OCI-LY3 (cell line): Measurements from ENCODE around the gene DDT.
"Not testable (repeated sequence)": the region's sequence is repeated elsewhere in the genome, so short reads cannot be mapped to it uniquely, and the experiment has no call there.

Source experiments
- H2AFZ ChIP-seq: fragments of 200-600, 300-600 bp; shearing (Covaris generic); 2 replicates; pipeline ENCODE4 v1.6.0; 2014; ENCODE audit warnings: antibody characterized with exemption, low read depth, low read length
- H3K27ac ChIP-seq: fragments of 200-600, 300-600 bp; sonication (generic); 2 replicates; pipeline ENCODE4 v1.5.1; 2014; ENCODE audit warnings: mild to moderate bottlenecking, low read length, moderate library complexity, mixed read lengths
- H3K27me3 ChIP-seq: fragments of 200-600, 300-600 bp; sonication (generic); 2 replicates; pipeline ENCODE4 v1.6.1; 2014; ENCODE audit warnings: low read depth, low read length, mixed read lengths
- H3K36me3 ChIP-seq: fragments of 200-600, 300-600 bp; sonication (generic); replicated peaks from 2 replicates; pipeline ENCODE3; 2014; ENCODE audit warnings: low read depth, low read length, mixed read lengths
- H3K4me1 ChIP-seq: fragments of 300-600, 200-600 bp; sonication (generic); 2 replicates; pipeline ENCODE4 v1.6.1; 2014; ENCODE audit warnings: low read length, mixed read lengths
- H3K4me2 ChIP-seq: fragments of 200-600, 300-600 bp; sonication (generic); 2 replicates; pipeline ENCODE4 v1.6.1; 2014; ENCODE audit warnings: low read length, mixed read lengths
- H3K4me3 ChIP-seq: fragments of 300-600, 200-600 bp; sonication (generic); 2 replicates; pipeline ENCODE4 v1.5.1; 2014; ENCODE audit warnings: antibody characterized with exemption, mild to moderate bottlenecking, low read length, moderate library complexity
- H3K79me2 ChIP-seq: fragments of 300-600, 200-600 bp; shearing (Covaris generic); 2 replicates; pipeline ENCODE4 v1.6.1; 2014; ENCODE audit warnings: mild to moderate bottlenecking, low read length, mixed read lengths
- H3K9ac ChIP-seq: fragments of 300-600, 200-600 bp; shearing (Covaris generic); 2 replicates; pipeline ENCODE4 v1.6.0; 2014; ENCODE audit warnings: mild to moderate bottlenecking, low read length, moderate library complexity
- H3K9me3 ChIP-seq: fragments of 200-600, 300-600 bp; shearing (Covaris generic); 2 replicates; pipeline ENCODE4 v1.6.1; 2014; ENCODE audit warnings: low read length, mixed read lengths; ENCODE audit not compliant: insufficient read depth
- H4K20me1 ChIP-seq: fragments of 200-600, 300-600 bp; sonication (generic); 2 replicates; pipeline ENCODE4 v1.6.1; 2016; ENCODE audit warnings: low read length, mixed read lengths; ENCODE audit not compliant: insufficient read depth
- CTCF ChIP-seq: fragments of 200-600, 300-600 bp; sonication (generic); IDR thresholded peaks from 2 replicates; pipeline ENCODE4 v1.5.1; 2014; ENCODE audit warnings: antibody characterized with exemption, low read length, low read depth
- EZH2phosphoT487 ChIP-seq: fragments of 200-600 bp; shearing (Covaris generic); IDR thresholded peaks from 2 replicates; pipeline ENCODE4 v1.6.1; 2018; ENCODE audit warnings: antibody characterized with exemption, mixed run types, low read depth

The DDT gene

GRCh38 chr22:23970816-23971486 lies 3.3 kb downstream of the DDT start:
- Histone ChIP-seq H3K4me1 (no peaks in the 10 kb centered on the region), H4K20me1 (peaks cover 7% of the 10 kb centered on the region; the same call in 1 of the 2 replicates), H3K27me3 (no peaks in the 10 kb centered on the region), H3K9ac (no peak overlapping the region), H3K9me3 (no peaks in the 10 kb centered on the region), H3K36me3 (peaks cover 30% of the 10 kb centered on the region), H3K27ac (no peak overlapping the region), H3K79me2 (peaks cover 28% of the 10 kb centered on the region), H2AFZ (no peak overlapping the region), H3K4me3 (no peak overlapping the region), H3K4me2 (no peak overlapping the region)
- TF ChIP-seq CTCF (no peak), EZH2phosphoT487 (no peak)

GRCh38 chr22:23970201-23970641 lies 4.0 kb downstream of the DDT start:
- peaks cover 28% of the 10 kb centered on the region for H3K79me2 ChIP-seq
- no peak overlapping the region for H3K27ac ChIP-seq
- no peaks in the 10 kb centered on the region for H3K9me3 ChIP-seq
- no peak overlapping the region for H3K4me2 ChIP-seq
- H3K9ac ChIP-seq, result no peak overlapping the region
- H4K20me1 ChIP-seq, result peaks cover 7% of the 10 kb centered on the region; the same call in 1 of the 2 replicates
- H2AFZ ChIP-seq, result no peak overlapping the region
- no peaks in the 10 kb centered on the region for H3K27me3 ChIP-seq
- H3K4me3 ChIP-seq, result no peak overlapping the region
- TF ChIP-seq CTCF, result no peak
- no peak for TF ChIP-seq EZH2phosphoT487
- no peaks in the 10 kb centered on the region for H3K4me1 ChIP-seq
- peaks cover 30% of the 10 kb centered on the region for H3K36me3 ChIP-seq

GRCh38 chr22:23969071-23969470 lies 5.2 kb downstream of the DDT start:
- Histone ChIP-seq H3K4me2 (no peak overlapping the region), H3K4me1 (no peaks in the 10 kb centered on the region), H3K79me2 (peaks cover 28% of the 10 kb centered on the region), H3K9ac (no peak overlapping the region), H4K20me1 (peaks cover 7% of the 10 kb centered on the region; the same call in 1 of the 2 replicates), H3K36me3 (peaks cover 30% of the 10 kb centered on the region), H3K27me3 (no peaks in the 10 kb centered on the region), H3K4me3 (no peak overlapping the region), H3K27ac (no peak overlapping the region), H3K9me3 (no peaks in the 10 kb centered on the region), H2AFZ (no peak overlapping the region)
- TF ChIP-seq CTCF (no peak), EZH2phosphoT487 (no peak)

- not testable (repeated sequence) for H3K9me3 ChIP-seq, H3K27ac ChIP-seq, H3K4me1 ChIP-seq, H2AFZ ChIP-seq, H3K27me3 ChIP-seq, H3K4me3 ChIP-seq, H3K9ac ChIP-seq, H3K4me2 ChIP-seq, H4K20me1 ChIP-seq
- H3K79me2 ChIP-seq, result peaks cover 23% of the 10 kb centered on the region
- peaks cover 26% of the 10 kb centered on the region for H3K36me3 ChIP-seq
These were observed 7.7 kb downstream of the DDT start, which contains the start of gene DDTL for GRCh38 chr22:23966568-23966967. DDTL (plus strand) TSS chr22:23966888; CDS start chr22:23966915, 27 bp downstream.

GRCh38 chr22:23966094-23966493 lies 8.1 kb downstream of the DDT start:
- H3K36me3 ChIP-seq, result peaks cover 21% of the 10 kb centered on the region
- not testable (repeated sequence) for H2AFZ ChIP-seq, H3K27me3 ChIP-seq, H3K4me2 ChIP-seq, H3K27ac ChIP-seq, H3K9me3 ChIP-seq, H3K4me1 ChIP-seq, H3K4me3 ChIP-seq, H4K20me1 ChIP-seq, H3K9ac ChIP-seq
- H3K79me2 ChIP-seq, result peaks cover 18% of the 10 kb centered on the region

GRCh38 chr22:23961084-23961771 lies 13.0 kb downstream of the DDT start, which contains the start of gene GSTT2B:
GSTT2B (minus strand) TSS chr22:23961195; CDS start chr22:23961131, 64 bp downstream.
- H3K27me3 ChIP-seq, H3K9ac ChIP-seq, H3K4me3 ChIP-seq, H3K4me1 ChIP-seq, H3K9me3 ChIP-seq, H4K20me1 ChIP-seq, H2AFZ ChIP-seq, H3K4me2 ChIP-seq, H3K27ac ChIP-seq, H3K79me2 ChIP-seq, H3K36me3 ChIP-seq: not testable (repeated sequence)
